Frontal cortex (tissue), 4 donors: ENCODE measurements around the gene SULT4A1. TPM values are rescaled to one million over a fixed set of nuclear protein-coding genes. Genes with fewer than 3 reads are reported as not detected.

Source experiments
- DNase-seq, 2 donors: peaks; one replicate each; pipeline ENCODE4 v3.0.0; 2012; ENCODE audit warnings: low spot score in 2 of 2
- FAIRE-seq: peaks from 2 replicates; lab custom pipeline; 2012; peaks lifted over from hg19 to GRCh38; lab: Jason Lieb, UNC
- total RNA-seq: library from RNA; depleted of rRNA; stranded (reverse); fragments of >200 nt; gene quantifications from one replicate; pipeline ENCODE4 v1.2.3, GENCODE V29; 2014
- donor health status: control.
- donor health status: control.
- donor health status: control.

The SULT4A1 gene
- total RNA-seq, 1 donor from 2014 or later, result 47.7 TPM

DNA sequence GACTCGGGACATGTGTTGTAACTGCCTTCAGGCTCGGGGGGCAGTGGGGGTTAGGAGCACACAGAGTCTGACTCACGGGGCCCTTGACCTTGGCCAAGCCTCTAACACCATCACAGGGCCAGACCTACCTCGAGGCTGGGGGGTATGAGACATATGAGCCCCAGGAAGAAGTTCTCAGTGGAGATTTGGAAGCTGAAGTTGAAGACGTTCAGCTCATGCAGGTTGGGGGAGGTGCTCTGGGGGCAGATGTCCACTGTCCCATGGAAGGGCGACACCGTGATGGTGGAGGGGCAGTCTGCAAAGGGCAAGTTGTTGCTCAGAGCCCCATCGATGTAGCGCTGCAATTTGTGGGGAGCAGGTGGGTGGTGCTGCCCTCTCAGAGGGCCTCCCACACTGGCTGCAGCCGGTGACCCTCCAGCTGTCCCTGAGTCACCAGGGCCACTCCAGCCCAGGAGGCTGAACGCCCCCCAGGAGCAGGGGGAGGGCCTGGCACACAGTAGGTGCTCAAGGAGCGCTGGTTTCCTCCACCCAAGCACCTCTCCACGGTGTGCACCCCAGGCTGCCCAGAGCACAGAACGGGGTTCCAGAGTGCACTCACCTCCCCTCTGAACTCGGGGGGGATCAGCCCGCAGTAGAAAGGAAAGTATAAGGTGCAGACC is 27.0 kb upstream of the SULT4A1 start:
- FAIRE-seq (no peak), DNase-seq (no peak)

DNA sequence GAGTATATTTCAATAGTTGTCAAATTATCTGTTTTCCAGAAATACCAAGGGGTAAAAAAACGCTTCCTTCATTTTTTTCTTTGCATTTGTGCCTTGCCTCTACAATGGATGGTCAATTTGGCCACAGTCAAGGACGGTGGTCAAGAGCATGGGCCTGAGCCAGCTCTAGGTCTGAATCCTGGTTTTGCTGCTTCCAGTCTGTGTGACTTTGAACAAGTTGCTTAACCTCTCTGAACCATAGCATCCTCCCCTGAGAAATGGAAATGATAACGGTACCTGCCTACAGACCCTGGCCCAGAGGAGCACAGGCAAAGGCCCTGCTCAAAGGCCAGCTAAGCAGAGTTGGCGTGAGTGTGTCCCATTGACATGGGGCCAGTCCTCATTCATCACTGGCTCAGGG is 26.4 kb upstream of the SULT4A1 start:
- FAIRE-seq (no peak), DNase-seq (no peak)

DNA sequence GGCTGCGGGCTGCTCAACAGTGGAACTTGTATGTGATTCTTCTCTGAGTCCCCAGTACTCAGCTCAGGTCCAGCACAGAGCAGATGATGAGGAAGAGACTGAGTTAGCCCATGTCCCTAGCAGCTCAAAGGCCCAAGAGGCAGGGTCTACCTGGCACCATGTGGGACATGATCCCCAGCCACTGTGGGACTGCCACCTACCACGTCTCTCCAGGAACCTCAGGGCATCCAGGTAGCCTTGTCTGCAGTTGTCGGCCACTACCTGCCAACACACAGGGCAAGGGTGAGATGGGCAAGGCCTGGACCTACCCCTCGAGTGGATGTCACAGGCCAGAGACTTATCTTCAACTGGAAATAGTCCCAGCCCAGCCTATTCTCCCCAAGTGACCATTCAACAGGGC is 25.1 kb upstream of the SULT4A1 start:
- FAIRE-seq, result no peak
- no peak for DNase-seq

DNA sequence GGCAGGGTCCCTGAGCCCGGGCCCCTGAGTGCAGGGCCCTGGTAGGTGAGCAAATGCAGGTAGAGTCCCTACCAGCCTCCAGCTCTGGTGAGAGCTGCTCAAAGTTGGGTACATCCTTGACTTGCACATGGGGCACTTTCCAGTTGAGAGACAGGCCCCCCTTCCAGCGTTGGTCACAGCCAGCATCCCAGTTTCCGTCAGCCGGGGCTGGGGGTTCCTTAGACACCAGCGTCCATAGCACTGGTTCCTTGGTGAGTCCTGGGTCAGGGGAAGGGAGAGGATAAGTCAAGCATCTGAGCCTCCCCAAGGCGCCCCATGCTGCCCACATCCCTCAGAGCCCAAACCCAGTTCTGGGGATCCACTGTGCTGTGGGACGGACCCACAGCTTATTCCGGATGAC is 23.9 kb upstream of the SULT4A1 start:
- DNase-seq (no peak), FAIRE-seq (no peak)

DNA sequence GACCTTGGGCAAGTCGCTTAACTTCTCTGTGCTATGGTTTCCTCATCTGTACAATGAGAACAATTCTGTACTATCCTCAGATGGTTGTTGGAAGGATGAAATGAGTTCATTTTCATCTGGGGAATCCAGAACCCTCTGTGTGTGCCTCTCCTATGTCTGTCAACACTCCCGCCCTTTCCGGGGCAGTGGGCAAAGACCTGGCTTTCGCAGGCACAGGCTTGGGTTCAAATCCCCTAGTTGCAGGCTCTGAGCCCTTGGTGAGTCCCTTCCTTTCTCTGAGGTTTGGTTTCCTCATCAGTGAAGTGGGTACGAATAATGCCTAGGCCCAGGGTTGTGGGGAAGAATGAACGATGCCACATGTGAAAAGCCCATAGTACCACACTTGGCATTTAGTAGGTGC is 23.5 kb upstream of the SULT4A1 start:
- no peak for FAIRE-seq
- no peak for DNase-seq

DNA sequence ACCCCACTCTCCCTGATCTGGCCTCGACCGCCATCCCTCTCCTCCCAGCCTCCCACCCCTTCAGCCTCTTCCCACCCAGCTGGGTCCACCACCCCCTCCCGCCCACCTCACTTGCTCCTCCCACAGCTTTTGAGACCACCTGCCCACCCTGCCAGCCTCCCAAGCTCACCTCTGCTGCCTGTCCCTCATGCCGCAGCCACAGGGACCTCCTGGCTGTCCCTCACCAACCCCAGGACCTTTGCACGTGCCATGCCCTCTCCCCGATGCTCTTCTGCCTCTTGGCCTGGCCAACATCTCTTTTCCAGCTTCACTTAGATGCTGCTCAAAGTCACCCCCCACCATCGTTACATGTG is 23.0 kb upstream of the SULT4A1 start:
- DNase-seq, result no peak
- no peak for FAIRE-seq

DNA sequence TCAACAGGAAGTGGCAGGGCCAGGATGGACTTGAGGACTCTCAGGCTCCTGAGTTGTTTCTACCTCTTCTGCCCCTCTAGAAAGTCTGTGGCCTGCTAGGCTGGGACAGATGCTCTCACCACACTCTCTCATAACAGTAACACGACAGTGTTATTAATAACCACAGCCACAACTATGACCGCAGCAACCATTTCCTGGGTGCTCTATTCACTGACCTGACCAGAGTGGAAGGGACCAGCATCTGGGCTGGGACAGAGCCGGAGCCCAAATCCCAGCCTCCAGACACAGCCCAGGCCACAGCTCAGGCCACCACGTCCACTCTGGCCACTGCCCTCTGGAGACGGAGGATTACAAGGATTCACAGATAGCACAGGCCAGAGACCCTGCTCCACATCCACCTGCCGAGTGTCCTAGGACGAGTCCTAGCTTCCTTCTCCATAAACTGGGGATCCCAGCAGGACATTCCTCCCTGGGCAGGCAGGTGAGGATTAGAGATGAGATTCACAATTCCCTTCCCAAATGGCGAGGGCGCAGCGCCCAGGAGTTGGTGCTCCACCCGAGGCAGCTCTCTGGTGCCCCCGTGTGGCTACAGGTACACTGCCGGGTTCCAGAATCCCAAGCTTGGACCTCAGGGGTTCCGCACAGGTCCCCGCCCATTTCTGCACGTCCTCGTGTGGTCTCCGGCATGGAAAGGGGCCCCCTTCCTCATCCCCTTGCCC is 22.4 kb upstream of the SULT4A1 start:
- no peak for FAIRE-seq
- peak in 1 of 2 donors; percentile 75 for DNase-seq

DNA sequence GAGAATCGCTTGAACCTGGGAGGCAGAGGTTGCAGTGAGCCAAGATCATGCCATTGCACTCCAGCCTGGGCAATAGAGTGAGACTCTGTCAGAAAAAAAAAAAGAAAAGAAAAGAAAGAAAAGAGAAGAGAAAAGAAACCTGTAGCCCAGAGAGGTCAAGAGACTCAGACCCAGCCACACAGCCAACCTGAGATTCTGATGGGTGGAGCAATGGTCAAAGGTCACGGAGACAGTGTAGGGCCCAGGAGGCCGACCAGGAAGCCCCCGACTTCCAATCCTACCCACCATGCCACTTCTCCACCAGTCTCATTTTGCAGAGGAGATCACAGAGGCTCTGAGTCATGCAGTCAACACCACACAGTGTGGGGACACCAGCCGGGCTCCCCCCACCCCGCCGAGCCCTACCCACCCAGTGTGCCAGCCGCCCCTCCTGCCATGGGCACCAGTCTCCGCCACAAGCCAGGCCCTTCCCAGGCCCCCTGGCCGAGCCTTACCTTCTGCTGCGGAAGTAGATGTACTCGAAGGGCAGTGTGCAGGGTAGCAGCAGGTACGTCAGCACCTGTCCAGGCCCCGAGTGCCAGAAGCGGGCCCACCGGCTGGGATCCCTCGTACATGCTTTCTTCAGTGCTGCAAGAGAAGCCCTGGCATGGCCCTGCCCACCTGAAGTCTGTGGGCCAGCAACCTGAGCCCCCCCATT is 21.6 kb upstream of the SULT4A1 start:
- no peak for FAIRE-seq
- DNase-seq, result no peak

DNA sequence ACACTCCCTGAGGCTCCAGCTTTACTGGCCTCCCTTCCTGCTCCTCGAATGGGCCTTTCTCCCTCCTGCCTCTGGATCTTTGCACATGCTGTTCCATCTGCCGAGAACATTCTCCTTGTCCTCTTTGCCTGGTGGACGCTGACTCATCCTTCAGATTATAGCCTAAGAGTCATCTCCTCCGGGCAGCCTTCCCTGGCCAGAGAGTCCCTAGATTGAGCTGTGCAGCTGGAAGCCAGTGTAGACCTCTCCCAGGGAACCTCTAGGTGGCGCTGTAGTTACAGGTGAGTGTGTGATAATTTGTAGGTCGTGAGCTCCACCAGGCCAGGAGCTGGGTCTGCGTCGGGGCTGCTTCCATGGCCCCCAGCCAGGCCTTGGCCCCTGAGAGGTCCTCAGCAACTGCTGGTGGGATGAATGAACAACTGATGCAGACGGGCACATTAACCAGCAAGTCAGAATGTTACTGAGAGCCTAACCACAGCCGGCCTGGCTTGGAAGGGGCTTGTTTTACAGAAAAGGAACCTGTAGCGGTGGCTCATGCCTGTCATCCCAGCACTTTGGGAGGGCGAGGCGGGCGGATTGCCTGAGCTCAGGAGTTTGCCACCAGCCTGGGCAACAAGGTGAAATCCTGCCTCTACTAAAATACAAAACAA is 20.8 kb upstream of the SULT4A1 start:
- FAIRE-seq, result no peak
- peak in 1 of 2 donors; percentile 69 for DNase-seq

DNA sequence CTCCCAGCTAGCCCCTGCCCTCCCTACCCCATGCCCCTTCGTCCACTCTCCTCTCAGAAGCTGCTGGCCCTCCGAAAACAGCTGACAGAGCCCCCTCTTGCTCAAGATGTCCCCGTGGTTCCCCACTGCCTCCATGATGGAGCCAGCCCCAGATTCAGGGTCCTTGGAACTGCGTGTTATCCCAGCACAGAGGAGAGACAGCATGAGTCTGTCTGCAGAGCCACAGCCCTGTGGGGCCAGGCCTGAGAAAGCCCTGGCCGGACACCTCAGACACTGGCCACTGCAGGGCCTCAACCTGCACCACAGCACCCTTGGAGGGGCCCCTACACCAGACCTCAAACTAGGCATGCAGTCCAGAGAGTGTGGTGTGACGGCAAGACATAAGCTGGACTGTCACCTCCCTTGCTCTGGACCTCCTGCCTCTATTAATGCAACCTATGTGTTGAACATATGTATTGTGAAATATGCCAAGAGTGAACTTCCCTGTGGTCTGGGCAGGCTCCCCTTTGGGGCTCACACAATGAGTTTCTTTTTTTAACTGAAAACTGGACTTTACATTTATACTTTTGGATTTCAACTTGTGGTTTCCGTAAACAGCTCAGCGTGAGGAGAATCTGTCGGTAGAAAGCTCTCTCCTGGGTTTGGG is 19.9 kb upstream of the SULT4A1 start:
- no peak for FAIRE-seq
- DNase-seq, result no peak

DNA sequence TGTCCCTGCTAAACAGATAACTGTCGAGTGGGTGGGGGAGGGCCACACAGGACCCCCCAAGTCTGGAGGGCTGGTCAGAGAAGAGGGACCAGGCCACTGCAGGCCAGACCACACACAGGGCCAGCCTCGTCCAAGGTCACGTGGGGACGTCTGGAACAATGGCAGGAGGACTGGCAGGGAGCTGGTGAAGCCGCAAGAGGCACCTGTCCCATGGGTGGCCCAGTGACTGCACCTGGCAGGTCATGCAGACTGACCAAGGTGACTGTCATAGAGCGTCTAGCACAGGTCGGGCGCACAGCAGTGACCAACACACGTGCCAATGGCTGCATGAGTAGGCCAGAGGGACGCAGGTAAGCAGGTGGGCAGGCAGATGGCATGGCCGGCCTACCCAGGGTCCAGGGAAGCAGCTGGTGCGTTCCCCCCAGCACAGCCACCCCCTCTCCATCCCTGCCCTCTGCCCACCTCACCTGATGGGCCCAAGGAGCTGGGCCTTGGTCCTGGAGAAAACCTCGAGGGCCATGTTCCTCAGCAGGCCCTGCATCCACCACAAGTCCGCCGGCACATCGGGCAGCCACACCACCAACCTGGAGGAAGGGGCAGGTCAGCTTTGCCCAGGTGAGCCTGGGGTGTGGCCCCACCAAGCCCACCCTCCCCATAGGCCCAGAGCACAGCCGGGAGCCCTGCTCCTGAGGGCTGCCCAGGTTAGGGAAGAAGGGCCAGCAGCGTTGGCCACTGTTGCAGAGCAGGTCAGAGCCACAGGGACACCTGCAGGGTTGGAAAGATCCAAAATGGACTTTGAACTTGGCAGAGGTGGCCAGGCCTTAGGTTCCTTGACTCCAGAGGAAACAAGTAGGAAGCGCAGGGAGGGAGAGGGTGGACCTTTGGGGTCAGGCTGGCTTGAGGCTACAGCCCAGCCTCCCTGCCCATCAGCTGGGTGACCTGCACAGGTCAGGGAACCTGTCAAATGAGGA is 19.1 kb upstream of the SULT4A1 start:
- FAIRE-seq, result no peak
- DNase-seq, result no peak

DNA sequence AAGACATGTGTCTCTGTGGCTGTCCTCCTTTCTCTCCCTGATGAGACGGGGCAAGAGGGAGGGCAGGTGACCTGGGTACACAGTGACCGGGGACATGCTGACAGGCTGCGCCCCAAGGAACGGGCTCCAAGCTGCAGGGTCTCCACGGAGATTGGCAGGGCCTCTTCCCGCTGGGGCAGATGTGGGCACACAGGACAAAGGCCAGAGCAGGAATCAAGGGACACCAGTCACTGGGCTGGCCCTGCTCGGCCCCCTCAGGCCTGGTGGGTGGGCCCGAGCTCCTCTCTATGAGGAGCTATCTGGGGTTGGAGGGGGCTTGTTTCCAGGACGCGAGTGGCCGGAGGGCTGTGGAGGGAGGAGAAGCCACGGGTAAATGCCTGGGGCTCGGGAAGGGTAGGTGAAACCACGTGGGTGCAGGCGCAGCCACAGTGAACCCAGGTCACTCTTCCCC is 18.3 kb upstream of the SULT4A1 start:
- no peak for FAIRE-seq
- no peak for DNase-seq

DNA sequence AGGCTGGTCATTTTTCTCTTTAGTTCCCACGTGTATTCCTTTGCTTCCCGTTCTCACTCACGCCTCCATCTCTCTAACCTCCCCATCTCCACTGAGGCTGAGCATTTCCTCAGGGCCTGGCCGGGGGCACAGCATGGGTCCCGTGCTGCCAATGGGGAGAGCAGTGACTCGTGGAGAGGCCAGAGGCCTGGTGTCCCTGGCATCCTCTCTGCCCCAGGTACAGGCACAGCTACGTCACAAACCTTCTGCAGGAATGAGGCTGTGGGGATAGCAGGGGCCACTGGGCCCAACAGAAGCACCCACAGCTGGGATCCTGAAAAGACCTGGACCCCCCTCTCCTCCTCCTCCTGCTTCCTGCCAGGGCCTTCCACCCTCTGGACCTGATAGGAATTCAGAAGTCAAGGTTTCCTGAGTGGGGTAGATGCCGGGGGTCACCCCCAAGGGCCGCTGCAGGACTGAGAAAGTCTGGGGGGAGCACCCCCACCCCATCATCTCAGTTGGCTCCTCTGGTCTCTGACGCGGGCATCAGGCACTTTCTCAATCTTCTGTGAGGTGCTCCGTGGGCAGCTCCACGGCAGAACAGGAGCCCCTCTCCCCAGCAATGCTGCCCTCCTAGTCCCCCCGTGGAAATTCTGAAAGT is 17.7 kb upstream of the SULT4A1 start:
- FAIRE-seq (no peak), DNase-seq (no peak)

DNA sequence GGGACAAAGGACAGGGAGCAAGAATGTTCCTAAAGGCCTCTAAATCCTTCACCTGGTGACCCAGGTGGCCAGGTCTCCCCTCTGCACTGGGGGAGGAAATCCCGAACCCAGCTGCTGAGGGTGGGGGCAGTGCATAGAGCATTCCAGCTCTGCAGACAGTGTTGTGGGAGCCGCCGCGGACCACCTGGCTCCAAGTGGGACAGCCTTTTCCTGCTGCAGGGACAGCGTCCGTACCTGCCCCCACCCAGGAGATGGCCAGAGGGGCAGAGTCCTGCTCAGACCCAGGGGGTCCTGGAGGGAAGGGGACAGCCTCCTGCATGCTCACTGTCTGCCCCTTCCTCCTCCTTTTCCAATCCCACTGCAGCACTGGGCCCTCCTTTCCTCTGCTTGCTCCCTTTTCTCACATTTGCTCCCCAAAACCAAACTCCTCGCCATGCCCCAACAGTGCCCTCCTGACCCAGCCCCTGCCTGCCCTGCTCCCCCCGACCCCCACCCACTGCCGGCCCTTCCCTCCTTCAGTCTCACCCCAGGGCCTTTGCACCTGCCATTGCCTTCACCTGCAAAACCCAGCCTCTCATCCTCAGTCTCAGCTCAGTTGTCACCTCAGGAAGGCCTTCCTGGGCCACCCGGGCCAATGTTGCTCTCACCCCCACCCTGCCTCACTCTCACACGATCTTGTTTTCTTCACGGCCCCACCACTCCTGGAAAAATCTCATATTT is 16.7 kb upstream of the SULT4A1 start:
- FAIRE-seq, result no peak
- DNase-seq, result no peak

DNA sequence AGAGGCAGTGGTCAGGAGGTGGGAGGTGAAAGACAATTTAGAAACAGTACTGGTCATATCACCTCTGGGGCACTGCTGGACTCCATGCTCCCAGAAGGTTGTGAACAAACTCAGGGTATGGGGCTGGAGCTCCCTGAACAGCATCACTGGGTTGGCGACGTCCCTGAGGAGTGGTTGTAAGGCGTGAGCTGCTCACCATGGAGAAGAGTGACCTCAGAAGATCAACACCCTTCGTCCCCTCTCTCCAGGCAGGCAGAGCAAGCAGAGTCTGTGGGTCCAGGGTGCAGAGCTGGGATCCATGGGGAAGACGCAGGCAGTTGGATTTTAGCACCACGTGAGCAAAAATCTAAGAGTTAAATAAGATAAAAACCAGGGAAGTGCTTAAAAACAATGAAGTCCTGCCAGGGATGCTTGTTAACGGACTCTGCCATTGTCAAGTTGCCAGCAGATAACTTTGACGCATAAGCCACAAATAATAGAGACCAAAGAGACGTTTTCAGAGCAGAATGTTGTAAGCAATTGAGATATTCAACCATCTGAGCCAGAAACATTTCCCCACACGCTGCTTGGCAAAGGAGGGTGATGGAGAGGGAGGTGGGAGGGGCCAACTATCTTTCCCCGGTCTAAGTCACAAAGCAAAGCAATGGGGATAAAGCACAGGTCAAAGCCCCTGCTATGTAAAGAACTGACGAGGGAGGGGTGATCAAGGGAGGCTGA is 15.9 kb upstream of the SULT4A1 start:
- FAIRE-seq (no peak), DNase-seq (no peak)

DNA sequence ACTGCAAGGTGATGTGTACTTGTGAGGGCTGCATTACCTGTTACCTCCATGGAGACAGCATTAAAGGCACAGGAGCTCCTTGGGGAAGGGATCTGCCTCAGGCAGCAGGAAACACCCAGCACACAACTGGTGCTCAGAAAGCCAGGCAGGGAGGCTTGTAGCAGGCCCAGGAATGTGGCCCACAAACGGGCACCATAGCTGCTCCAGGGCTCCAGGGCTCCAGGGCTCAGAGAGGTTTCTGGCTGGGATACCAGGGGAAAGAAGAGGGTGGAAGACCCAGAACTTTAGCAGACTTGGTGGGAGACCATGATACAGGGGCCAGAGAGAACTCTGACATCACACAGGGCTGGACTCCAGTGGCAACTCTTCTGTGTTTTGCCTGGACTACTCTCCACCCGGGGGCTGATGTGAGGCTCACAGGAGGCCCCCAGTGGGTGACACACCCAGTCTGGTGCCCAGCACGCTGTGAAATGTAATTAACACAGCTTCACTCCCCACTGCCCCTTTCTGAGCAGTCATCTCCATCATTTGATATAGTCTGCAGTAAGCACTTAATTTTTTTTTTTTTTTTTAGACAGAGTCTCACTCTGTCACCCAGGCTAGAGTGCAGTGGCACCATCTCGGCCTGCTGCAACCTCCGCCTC is 14.7 kb upstream of the SULT4A1 start:
- FAIRE-seq, result no peak
- DNase-seq, result no peak

DNA sequence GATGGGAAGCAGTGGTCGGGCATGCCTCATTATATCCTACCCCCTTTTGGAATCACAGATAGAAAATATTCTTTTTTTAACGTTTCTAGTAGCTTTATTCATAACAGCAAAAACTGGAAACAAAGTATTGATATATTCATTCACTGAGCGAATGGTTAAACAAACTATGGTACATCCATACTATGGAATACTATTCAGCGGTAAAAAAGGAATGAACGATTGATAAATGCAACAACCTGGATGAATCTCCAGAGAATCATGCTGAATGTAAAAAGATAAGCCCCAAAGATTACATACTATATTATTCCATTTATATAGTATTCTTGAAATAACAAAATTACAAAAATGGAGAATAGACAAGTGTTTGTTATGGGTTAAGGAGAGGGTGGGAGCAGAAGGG is 7.5 kb upstream of the SULT4A1 start:
- no peak for DNase-seq
- no peak for FAIRE-seq
